ENCODE measurements around the gene FBXW4.

GRCh38 chr10:101649525-101650085 lies 45.4 kb downstream of the FBXW4 start:
- TF ChIP-seq CTCF (conservative IDR thresholded peaks at IDR 0.05; ENCODE audit: low read length) (no peak), EZH2phosphoT487 (IDR thresholded peaks at IDR 0.05; ENCODE audit: borderline replicate concordance, low read depth, low read length) (no peak)
